K562 (cell line): ENCODE results near the gene GAL3ST3. TPM values are rescaled to one million over a fixed set of nuclear protein-coding genes. Genes with fewer than 3 reads are reported as not detected.

Source experiments
- ATAC-seq: fragments of 200-7000 bp; cut with Tn5 transposase; 3 replicates; pipeline ENCODE4 v1.9.1; 2020; ENCODE audit warnings: moderate library complexity
- BruUV-seq: library from RNA; stranded (reverse); fragments of 400-500 nt; replicated peaks from 2 replicates; lab custom pipeline; 2021; lab: Mats Ljungman, UMichigan
- CTCF ChIA-PET: fragments of 300-600 bp; formaldehyde crosslinking; extraction: SDS; loops from one replicate; lab custom pipeline; 2021; ENCODE audit warnings: low intra/inter-chr PET ratio; lab: Yijun Ruan, JAX
- POLR2A ChIA-PET: fragments of 300-600, 350-650 bp; sonication (Branson Sonifier 250); formaldehyde crosslinking; extraction: SDS; loops from one replicate; lab custom pipeline; 2021; ENCODE audit warnings: antibody characterized with exemption, inconsistent platforms; lab: Yijun Ruan, JAX
- DNase-seq, 4 experiments: peaks; one replicate each; pipeline versions ENCODE4 v3.0.0 to v3.0.0-alpha.2; 2011 to 2018; ENCODE audit warnings: low spot score in 3 of 4, mixed read lengths in 3 of 4; ENCODE audit errors: extremely low read depth in 1 of 4
- FAIRE-seq: peaks from 2 replicates; lab custom pipeline; 2011; peaks lifted over from hg19 to GRCh38; lab: Jason Lieb, UNC
- H2AFZ ChIP-seq: 2 replicates; pipeline ENCODE4 v1.6.0; 2011; ENCODE audit warnings: low read depth, low read length, control low read depth, inconsistent platforms
- H3K27ac ChIP-seq: fragments of 200-600 bp; 3 replicates; pipeline ENCODE4 v1.8.0; 2011; ENCODE audit warnings: low read depth, mild to moderate bottlenecking, control low read depth, inconsistent platforms, low read length, moderate library complexity, mixed read lengths; ENCODE audit errors: extremely low read depth
- H3K27me3 ChIP-seq, 2 experiments: fragments of 300-600 bp in 1 of 2; 2 replicates in 1 of 2; 3 replicates in 1 of 2; pipeline versions ENCODE4 v1.6.0 to v1.8.0; 2011; ENCODE audit warnings: inconsistent platforms in 2 of 2, low read length in 2 of 2, mild to moderate bottlenecking in 1 of 2, mixed read lengths in 1 of 2, moderate library complexity in 1 of 2; ENCODE audit not compliant: control insufficient read depth in 2 of 2, insufficient read depth in 2 of 2
- H3K36me3 ChIP-seq: fragments of 300-600 bp; 3 replicates; pipeline ENCODE4 v1.8.0; 2011; ENCODE audit warnings: mild to moderate bottlenecking, low read length, inconsistent platforms; ENCODE audit not compliant: control insufficient read depth, insufficient read depth
- H3K4me1 ChIP-seq, 2 experiments: fragments of 200-600 bp in 1 of 2; replicated peaks in 1 of 2; 2 replicates in 1 of 2; 3 replicates in 1 of 2; pipeline versions ENCODE4 v1.5.1 to v1.8.0; 2011; ENCODE audit warnings: inconsistent platforms in 2 of 2, low read length in 2 of 2, mild to moderate bottlenecking in 1 of 2, mixed read lengths in 1 of 2, moderate library complexity in 1 of 2; ENCODE audit not compliant: control insufficient read depth in 2 of 2, insufficient read depth in 2 of 2
- H3K4me2 ChIP-seq: 2 replicates; pipeline ENCODE4 v1.6.1; 2011; ENCODE audit warnings: low read length, control low read depth, inconsistent platforms, mixed read lengths; ENCODE audit not compliant: insufficient read depth
- H3K4me3 ChIP-seq: fragments of 200-600 bp; sonication (generic), shearing (Covaris generic); 2 replicates; pipeline ENCODE4 v1.5.1; 2016; ENCODE audit warnings: control low read depth, inconsistent platforms
- H3K79me2 ChIP-seq: fragments of 200-600 bp; 3 replicates; pipeline ENCODE4 v1.8.0; 2011; ENCODE audit warnings: low read length, inconsistent platforms; ENCODE audit not compliant: control insufficient read depth, insufficient read depth
- H3K9ac ChIP-seq, 2 experiments: 2 replicates each; pipeline versions ENCODE4 v1.6.0 to v1.6.1; 2011; ENCODE audit warnings: low read depth in 2 of 2, low read length in 2 of 2, control low read depth in 1 of 2, inconsistent platforms in 1 of 2, mild to moderate bottlenecking in 1 of 2, mixed read lengths in 1 of 2; ENCODE audit not compliant: insufficient read depth in 1 of 2
- H3K9me1 ChIP-seq: one replicate; pipeline ENCODE4 v1.6.0; 2011; ENCODE audit warnings: inconsistent platforms, mild to moderate bottlenecking, low read length, moderate library complexity; ENCODE audit not compliant: control insufficient read depth, insufficient read depth
- H3K9me3 ChIP-seq: replicated peaks from 2 replicates; pipeline ENCODE4 v1.5.1; 2011; ENCODE audit warnings: low read depth, low read length, inconsistent platforms; ENCODE audit not compliant: control insufficient read depth, insufficient read depth
- H4K20me1 ChIP-seq: replicated peaks from 2 replicates; pipeline ENCODE4 v1.6.1; 2011; ENCODE audit warnings: low read length, inconsistent platforms, mixed read lengths; ENCODE audit not compliant: control insufficient read depth, insufficient read depth
- PRPF4 ChIP-seq: fragments of 200-400 bp; formaldehyde crosslinking; IDR thresholded peaks from one replicate; pipeline ENCODE4 v1.6.1; 2017; ENCODE audit warnings: low read length, low read depth, mild to moderate bottlenecking; ENCODE audit not compliant: insufficient read depth, poor library complexity, severe bottlenecking
- WGBS: fragments of 100-300 bp; shearing (Covaris generic); methylation state at CpG from one replicate; pipeline ENCODE4 v1.1.6; 2016; ENCODE audit warnings: low coverage, mixed read lengths; ENCODE audit not compliant: insufficient coverage; ENCODE audit errors: missing lambda C conversion rate; 5-methylcytosine and 5-hydroxymethylcytosine counted together
- in situ Hi-C: fragments of 300-500 bp; cut with MboI; formaldehyde crosslinking; loops from 4 replicates; pipeline ENCODE4 v1.15.0; 2018; ENCODE audit warnings: inconsistent platforms, mixed read lengths
- intact Hi-C: fragments of 100-400 bp; cut with micrococcal nuclease; formaldehyde crosslinking; loops from 2 replicates; pipeline ENCODE4 v1.14.2; 2022
- polyA plus RNA-seq, 8 experiments: library from polyadenylated mRNA; depleted of rRNA in 4 of 8; stranded (reverse) in 5 of 8; unstranded in 3 of 8; fragments of >200 nt; fragmentation: Nextera tagmentation in 2 of 8; fragmentation: Illumina TruSeq in 1 of 8; extraction: Ambion mirVana in 2 of 8; extraction: Trizol in 1 of 8; gene quantifications; 2 replicates each; pipeline versions ENCODE4 v1.2.1 to v1.2.3, GENCODE V29; 2011 to 2014; ENCODE audit warnings: inconsistent platforms in 1 of 8, missing spikeins in 1 of 8
- total RNA-seq, 7 experiments: library from RNA; depleted of rRNA in 6 of 7; stranded (reverse); fragments of >200 nt in 6 of 7; fragmentation: Illumina TruSeq in 2 of 7; extraction: Trizol in 2 of 7; gene quantifications; 2 replicates each; pipeline versions ENCODE4 v1.2.1 to v1.2.3, GENCODE V29; 2011 to 2021; ENCODE audit warnings: low replicate concordance in 1 of 7
- TF ChIP-seq, protein P1 (sequence below), 2 experiments: fragments of 450-650 bp in 1 of 2; sonication (generic) in 1 of 2; formaldehyde crosslinking in 1 of 2; IDR thresholded peaks; 2 replicates each; pipeline versions ENCODE4 v1.7.1 to v1.9.0; 2016 to 2022; ENCODE audit warnings: inconsistent platforms in 1 of 2, mild to moderate bottlenecking in 1 of 2, missing genetic modification reagents in 1 of 2

Gene GAL3ST3
- total and polyA plus RNA-seq, 9 of the 15 experiments (the other 6 are each of a cell fraction or from before 2014, with no cell fraction given) = not detected

DNA sequence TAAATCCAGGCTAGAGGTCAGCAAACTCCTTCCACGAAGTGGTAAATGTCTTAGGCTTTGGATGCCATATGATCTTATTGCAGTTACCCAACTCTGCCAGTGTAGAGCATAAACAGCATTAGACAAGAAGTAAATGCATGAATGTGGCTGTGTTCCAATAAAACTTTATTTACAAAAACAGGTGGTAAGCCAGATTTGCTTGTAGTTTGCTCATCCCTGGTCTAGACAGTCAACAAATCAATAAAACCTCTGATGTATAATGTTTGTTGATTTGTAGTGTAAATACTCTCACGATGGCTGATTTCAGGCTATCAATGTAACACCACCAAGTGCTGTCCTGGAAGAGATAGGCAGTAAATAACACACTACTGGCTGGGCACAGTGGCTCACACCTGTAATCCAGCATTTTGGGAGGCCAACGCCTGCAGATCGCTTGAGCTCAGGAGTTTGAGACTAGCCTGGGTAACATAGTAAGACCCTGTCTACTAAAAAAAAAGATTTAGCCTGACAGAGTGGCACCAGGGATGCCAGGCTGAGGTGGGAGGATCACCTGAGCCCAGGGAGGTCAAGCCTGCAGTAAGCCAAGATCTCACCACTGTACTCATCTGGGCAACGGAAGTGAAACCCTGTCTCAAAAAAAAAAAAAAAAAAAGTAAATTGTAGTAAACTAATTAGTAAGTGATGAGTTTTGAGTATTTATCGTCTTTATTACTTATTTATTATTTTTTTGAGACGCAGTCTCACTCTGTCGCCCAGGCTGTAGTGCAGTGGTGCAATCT, 15.8 kb downstream of the GAL3ST3 start:
- TF ChIP-seq PRPF4 = no peak
- TF ChIP-seq, protein P1, sequence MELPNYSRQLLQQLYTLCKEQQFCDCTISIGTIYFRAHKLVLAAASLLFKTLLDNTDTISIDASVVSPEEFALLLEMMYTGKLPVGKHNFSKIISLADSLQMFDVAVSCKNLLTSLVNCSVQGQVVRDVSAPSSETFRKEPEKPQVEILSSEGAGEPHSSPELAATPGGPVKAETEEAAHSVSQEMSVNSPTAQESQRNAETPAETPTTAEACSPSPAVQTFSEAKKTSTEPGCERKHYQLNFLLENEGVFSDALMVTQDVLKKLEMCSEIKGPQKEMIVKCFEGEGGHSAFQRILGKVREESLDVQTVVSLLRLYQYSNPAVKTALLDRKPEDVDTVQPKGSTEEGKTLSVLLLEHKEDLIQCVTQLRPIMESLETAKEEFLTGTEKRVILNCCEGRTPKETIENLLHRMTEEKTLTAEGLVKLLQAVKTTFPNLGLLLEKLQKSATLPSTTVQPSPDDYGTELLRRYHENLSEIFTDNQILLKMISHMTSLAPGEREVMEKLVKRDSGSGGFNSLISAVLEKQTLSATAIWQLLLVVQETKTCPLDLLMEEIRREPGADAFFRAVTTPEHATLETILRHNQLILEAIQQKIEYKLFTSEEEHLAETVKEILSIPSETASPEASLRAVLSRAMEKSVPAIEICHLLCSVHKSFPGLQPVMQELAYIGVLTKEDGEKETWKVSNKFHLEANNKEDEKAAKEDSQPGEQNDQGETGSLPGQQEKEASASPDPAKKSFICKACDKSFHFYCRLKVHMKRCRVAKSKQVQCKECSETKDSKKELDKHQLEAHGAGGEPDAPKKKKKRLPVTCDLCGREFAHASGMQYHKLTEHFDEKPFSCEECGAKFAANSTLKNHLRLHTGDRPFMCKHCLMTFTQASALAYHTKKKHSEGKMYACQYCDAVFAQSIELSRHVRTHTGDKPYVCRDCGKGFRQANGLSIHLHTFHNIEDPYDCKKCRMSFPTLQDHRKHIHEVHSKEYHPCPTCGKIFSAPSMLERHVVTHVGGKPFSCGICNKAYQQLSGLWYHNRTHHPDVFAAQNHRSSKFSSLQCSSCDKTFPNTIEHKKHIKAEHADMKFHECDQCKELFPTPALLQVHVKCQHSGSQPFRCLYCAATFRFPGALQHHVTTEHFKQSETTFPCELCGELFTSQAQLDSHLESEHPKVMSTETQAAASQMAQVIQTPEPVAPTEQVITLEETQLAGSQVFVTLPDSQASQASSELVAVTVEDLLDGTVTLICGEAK (IDR thresholded peaks at IDR 0.05) = peak; percentile 97
- TF ChIP-seq, protein P1 (CRISPR knock-in tag; IDR thresholded peaks at IDR 0.05) = peak; percentile 96
- BruUV-seq = no TSS peak
- Histone ChIP-seq H3K4me3 (no peak overlapping the region), H3K4me1 (no peaks in the 10 kb centered on the region), H3K9me3 (peaks cover 3% of the 10 kb centered on the region; the same call in 1 of the 2 replicates), H4K20me1 (no peaks in the 10 kb centered on the region), H3K36me3 (no peaks in the 10 kb centered on the region), H3K4me2 (no peak overlapping the region), H3K79me2 (no peaks in the 10 kb centered on the region), H3K9me1 (no peaks in the 10 kb centered on the region), H2AFZ (no peak overlapping the region), H3K27me3 (peaks cover 2 to 5% of the 10 kb centered on the region in 2 experiments; a peak in 3 of 5 replicates), H3K27ac (no peak overlapping the region), H3K9ac (no peak overlapping the region)
- DNase-seq (no peak), ATAC-seq (no peak), FAIRE-seq (no peak)
- intact Hi-C loops (no loop called here), in situ Hi-C loops (no loop called here)
- WGBS = 25% methylated on average over 8 of the region's 8 CpGs
- ChIA-PET POLR2A (interaction anchor here (0.6 kb wide), 1 partner anchor 133 kb away, joined by 3 read pairs; the partner anchor contains the start of gene FOSL1), CTCF (no interaction called here)
